Neural crest cell (in vitro differentiated cells): ENCODE measurements around the gene ECEL1. TPM values are rescaled to one million over a fixed set of nuclear protein-coding genes. Genes with fewer than 3 reads are reported as not detected.
A peak's percentile ranks its signal among the peaks of the same experiment; 100 is the strongest.

Experiments used
- DNase-seq: peaks from one replicate; pipeline ENCODE4 v3.0.0; 2021; ENCODE audit warnings: low read depth, mixed read lengths, low spot score
- H3K27ac Mint-ChIP-seq: one replicate; pipeline ENCODE4 v1.8.0; 2021; ENCODE audit warnings: mild to moderate bottlenecking, mixed read lengths; ENCODE audit not compliant: unreplicated experiment
- H3K27me3 Mint-ChIP-seq: 2 replicates; pipeline ENCODE4 v1.8.0; 2021; ENCODE audit warnings: low read depth, mild to moderate bottlenecking, mixed read lengths
- H3K36me3 Mint-ChIP-seq: 2 replicates; pipeline ENCODE4 v1.8.0; 2021; ENCODE audit warnings: low read depth, mild to moderate bottlenecking, mixed read lengths
- H3K4me1 Mint-ChIP-seq: 2 replicates; pipeline ENCODE4 v1.8.0; 2021; ENCODE audit warnings: mixed read lengths
- H3K4me3 Mint-ChIP-seq: one replicate; pipeline ENCODE4 v1.8.0; 2021; ENCODE audit warnings: mild to moderate bottlenecking, mixed read lengths
- H3K9me3 Mint-ChIP-seq: 2 replicates; pipeline ENCODE4 v1.8.0; 2021; ENCODE audit warnings: mixed read lengths
- total RNA-seq: library from RNA; stranded (reverse); gene quantifications from 2 replicates; pipeline ENCODE4 v1.2.1, GENCODE V29; 2021
- TF ChIP-seq, protein P1 (sequence below): fragments of 200-600 bp; sonication (generic); conservative IDR thresholded peaks from 2 replicates; pipeline ENCODE4 v1.5.0; 2021; ENCODE audit warnings: antibody characterized with exemption, mild to moderate bottlenecking

The ECEL1 gene
- total RNA-seq, 1 donor from 2014 or later, result 43.9 TPM

DNA sequence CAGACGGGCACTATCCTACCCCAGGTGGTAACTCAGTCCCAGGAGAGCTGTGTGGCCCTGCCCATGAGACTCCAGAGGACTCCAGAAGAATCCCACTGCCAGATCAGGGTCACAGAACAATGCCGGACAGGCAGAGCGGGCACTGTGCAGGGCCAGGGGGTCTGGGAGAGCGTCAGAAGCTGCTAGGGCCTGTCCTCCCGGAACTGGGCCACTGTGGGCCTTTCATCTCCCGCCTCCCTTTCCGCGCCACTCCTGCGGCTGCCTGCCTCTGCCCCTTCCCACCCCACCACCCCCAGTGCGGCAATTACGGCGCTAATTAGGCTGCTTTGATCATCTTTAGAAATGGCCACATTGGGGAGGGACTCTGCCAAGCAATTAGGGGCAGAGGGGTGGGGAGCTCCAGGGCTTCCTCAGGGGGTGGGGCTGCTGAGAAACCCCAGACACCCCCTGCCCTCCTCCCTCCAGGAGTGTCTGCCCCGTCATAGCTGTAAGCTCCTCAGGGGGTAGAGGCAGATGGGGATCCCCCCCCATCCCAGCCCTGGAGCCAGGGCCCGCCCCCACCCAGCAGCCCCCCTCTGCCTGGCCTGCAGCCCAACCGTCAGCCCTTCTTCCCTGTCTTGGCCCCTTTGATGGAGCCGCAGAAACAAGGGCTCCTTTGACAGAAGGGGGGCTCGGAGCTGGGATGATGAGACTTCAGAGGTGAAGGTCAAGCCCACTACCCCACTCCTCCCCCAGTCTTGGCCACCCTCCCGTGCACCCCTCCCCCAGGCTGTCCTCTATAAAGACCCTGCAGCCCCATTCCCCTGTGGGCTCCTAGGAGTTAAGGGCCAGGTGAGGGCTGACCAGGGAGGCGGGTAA, 32.2 kb upstream of the ECEL1 start, which contains the start of gene PRSS56:
Gene PRSS56, plus strand, starts transcription at position 808 of the 858 bp plus-strand sequence. CDS start 211 bp downstream, outside the sequence.
- H3K4me3 Mint-ChIP-seq, result peak within 1 kb of the TSS; percentile 89
- peak within 1 kb of the TSS; percentile 88 for H3K27ac Mint-ChIP-seq
- DNase-seq, result peak; percentile 48
- peaks cover 47% of the 10 kb centered on the region for H3K4me1 Mint-ChIP-seq
- H3K27me3 Mint-ChIP-seq, result peaks cover 34% of the 10 kb centered on the region
- H3K36me3 Mint-ChIP-seq, result no peaks in the 10 kb centered on the region
- no peaks in the 10 kb centered on the region for H3K9me3 Mint-ChIP-seq
- TF ChIP-seq, protein P1, sequence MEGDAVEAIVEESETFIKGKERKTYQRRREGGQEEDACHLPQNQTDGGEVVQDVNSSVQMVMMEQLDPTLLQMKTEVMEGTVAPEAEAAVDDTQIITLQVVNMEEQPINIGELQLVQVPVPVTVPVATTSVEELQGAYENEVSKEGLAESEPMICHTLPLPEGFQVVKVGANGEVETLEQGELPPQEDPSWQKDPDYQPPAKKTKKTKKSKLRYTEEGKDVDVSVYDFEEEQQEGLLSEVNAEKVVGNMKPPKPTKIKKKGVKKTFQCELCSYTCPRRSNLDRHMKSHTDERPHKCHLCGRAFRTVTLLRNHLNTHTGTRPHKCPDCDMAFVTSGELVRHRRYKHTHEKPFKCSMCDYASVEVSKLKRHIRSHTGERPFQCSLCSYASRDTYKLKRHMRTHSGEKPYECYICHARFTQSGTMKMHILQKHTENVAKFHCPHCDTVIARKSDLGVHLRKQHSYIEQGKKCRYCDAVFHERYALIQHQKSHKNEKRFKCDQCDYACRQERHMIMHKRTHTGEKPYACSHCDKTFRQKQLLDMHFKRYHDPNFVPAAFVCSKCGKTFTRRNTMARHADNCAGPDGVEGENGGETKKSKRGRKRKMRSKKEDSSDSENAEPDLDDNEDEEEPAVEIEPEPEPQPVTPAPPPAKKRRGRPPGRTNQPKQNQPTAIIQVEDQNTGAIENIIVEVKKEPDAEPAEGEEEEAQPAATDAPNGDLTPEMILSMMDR, result no peak

GRCh38 chr2:232518844-232519243, 31.2 kb upstream of the ECEL1 start:
- Mint-ChIP-seq H3K27ac (no peak overlapping the region), H3K27me3 (peaks cover 29% of the 10 kb centered on the region)

GRCh38 chr2:232516551-232516950, 28.9 kb upstream of the ECEL1 start:
- H3K9me3 Mint-ChIP-seq, result no peaks in the 10 kb centered on the region
- no peak overlapping the region for H3K27ac Mint-ChIP-seq
- no peaks in the 10 kb centered on the region for H3K36me3 Mint-ChIP-seq
- no peak overlapping the region for H3K4me3 Mint-ChIP-seq
- DNase-seq, result no peak
- TF ChIP-seq, protein P1, result no peak
- peaks cover 54% of the 10 kb centered on the region for H3K4me1 Mint-ChIP-seq
- peaks cover 15% of the 10 kb centered on the region for H3K27me3 Mint-ChIP-seq

More at GRCh38 chr2:232518844-232519243, 31.2 kb upstream of the ECEL1 start:
- no peaks in the 10 kb centered on the region for H3K9me3 Mint-ChIP-seq
- H3K36me3 Mint-ChIP-seq, result no peaks in the 10 kb centered on the region
- peaks cover 47% of the 10 kb centered on the region for H3K4me1 Mint-ChIP-seq
- TF ChIP-seq, protein P1, result no peak
- DNase-seq, result no peak
- H3K4me3 Mint-ChIP-seq, result peak overlapping the region; percentile 56

DNA sequence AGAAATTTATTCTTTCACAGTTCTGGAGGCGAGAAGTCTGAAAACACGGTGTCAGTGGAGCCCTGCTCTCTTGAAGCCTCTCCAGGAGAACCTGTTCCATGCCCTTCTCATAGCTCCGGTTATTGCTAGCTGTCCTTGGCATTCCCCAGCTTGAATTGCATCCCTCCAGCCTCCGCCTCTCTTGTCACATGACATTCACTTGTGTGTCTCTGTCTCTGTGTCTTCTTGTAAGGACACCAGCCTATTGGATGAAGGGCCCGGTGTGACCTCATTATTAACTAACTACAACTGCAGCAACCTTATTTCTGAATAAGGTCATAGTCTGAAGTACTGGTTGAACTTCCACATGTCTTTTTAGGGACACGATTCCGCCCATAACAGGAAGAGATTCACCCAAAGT, 28.0 kb upstream of the ECEL1 start:
- no peak overlapping the region for H3K27ac Mint-ChIP-seq
- H3K4me1 Mint-ChIP-seq, result peaks cover 50% of the 10 kb centered on the region
- no peak overlapping the region for H3K4me3 Mint-ChIP-seq
- TF ChIP-seq, protein P1, result no peak
- no peaks in the 10 kb centered on the region for H3K36me3 Mint-ChIP-seq
- peaks cover 7% of the 10 kb centered on the region for H3K27me3 Mint-ChIP-seq
- no peak for DNase-seq
- H3K9me3 Mint-ChIP-seq, result no peaks in the 10 kb centered on the region

GRCh38 chr2:232513353-232513752, 25.7 kb upstream of the ECEL1 start:
- Mint-ChIP-seq H3K4me3 (no peak overlapping the region), H3K4me1 (peaks cover 31% of the 10 kb centered on the region), H3K27ac (no peak overlapping the region), H3K27me3 (no peaks in the 10 kb centered on the region), H3K9me3 (no peaks in the 10 kb centered on the region), H3K36me3 (no peaks in the 10 kb centered on the region)
- TF ChIP-seq, protein P1, result no peak
- no peak for DNase-seq
